IMR-90 (cell line): Measurements from ENCODE around the gene RASAL1. TPM values are rescaled to one million over a fixed set of nuclear protein-coding genes. Genes with fewer than 3 reads are reported as not detected.

Experiments used
- ATAC-seq: fragments of 200-7000 bp; cut with Tn5 transposase; 2 replicates; pipeline ENCODE4 v1.9.1; 2020; ENCODE audit warnings: low read depth, mild to moderate bottlenecking, moderate library complexity
- BruUV-seq: library from RNA; stranded (reverse); fragments of 400-500 nt; replicated peaks from 2 replicates; lab custom pipeline; 2021; lab: Mats Ljungman, UMichigan
- CTCF ChIA-PET: fragments of 300-600 bp; formaldehyde crosslinking; extraction: SDS; loops from one replicate; lab custom pipeline; 2021; ENCODE audit warnings: antibody characterized with exemption; lab: Yijun Ruan, JAX
- POLR2A ChIA-PET: fragments of 300-600 bp; sonication (Branson Sonifier 250); formaldehyde crosslinking; loops from one replicate; lab custom pipeline; 2022; ENCODE audit warnings: antibody characterized with exemption; ENCODE audit not compliant: unreplicated experiment; lab: Charles Lee
- DNase-seq: peaks from one replicate; pipeline ENCODE4 v3.0.0; 2013
- H2AFZ ChIP-seq: replicated peaks from 2 replicates; pipeline ENCODE3; 2013; ENCODE audit warnings: low read length, mild to moderate bottlenecking; ENCODE audit not compliant: poor library complexity
- H2AK5ac ChIP-seq: 2 replicates; pipeline ENCODE4 v1.6.1; 2013; ENCODE audit warnings: low read depth, low read length, inconsistent platforms
- H2AK9ac ChIP-seq: replicated peaks from 2 replicates; pipeline ENCODE3; 2013; ENCODE audit warnings: mild to moderate bottlenecking, low read depth, low read length, moderate library complexity; ENCODE audit not compliant: poor library complexity
- H2BK120ac ChIP-seq: 2 replicates; pipeline ENCODE4 v1.6.1; 2013; ENCODE audit warnings: low read depth, low read length, inconsistent platforms
- H2BK15ac ChIP-seq: 3 replicates; pipeline ENCODE4 v1.6.1; 2013; ENCODE audit warnings: low read depth, low read length, inconsistent platforms
- H2BK20ac ChIP-seq: 2 replicates; pipeline ENCODE4 v1.6.1; 2013; ENCODE audit warnings: low read depth, mild to moderate bottlenecking, inconsistent platforms, low read length, moderate library complexity
- H2BK5ac ChIP-seq: 2 replicates; pipeline ENCODE4 v1.6.1; 2013; ENCODE audit warnings: mild to moderate bottlenecking, low read depth, low read length, inconsistent platforms; ENCODE audit not compliant: poor library complexity, severe bottlenecking
- H3K14ac ChIP-seq: replicated peaks from 2 replicates; pipeline ENCODE4 v1.6.1; 2013; ENCODE audit warnings: low read depth, low read length, inconsistent platforms
- H3K18ac ChIP-seq: 2 replicates; pipeline ENCODE4 v1.6.1; 2013; ENCODE audit warnings: low read depth, low read length, control low read depth
- H3K23ac ChIP-seq: 2 replicates; pipeline ENCODE4 v1.6.1; 2013; ENCODE audit warnings: low read depth, low read length, inconsistent platforms
- H3K27ac ChIP-seq: 2 replicates; pipeline ENCODE4 v1.5.1; 2013; ENCODE audit warnings: mild to moderate bottlenecking, control low read depth, low read length; ENCODE audit not compliant: insufficient read depth
- H3K27me3 ChIP-seq: 2 replicates; pipeline ENCODE4 v1.6.1; 2013; ENCODE audit warnings: low read length; ENCODE audit not compliant: control insufficient read depth, insufficient read depth
- H3K36me3 ChIP-seq: 2 replicates; pipeline ENCODE4 v1.6.1; 2013; ENCODE audit warnings: low read length, mixed read lengths; ENCODE audit not compliant: control insufficient read depth, insufficient read depth
- H3K4ac ChIP-seq: 2 replicates; pipeline ENCODE4 v1.6.1; 2013; ENCODE audit warnings: low read depth, low read length, inconsistent platforms
- H3K4me1 ChIP-seq: 2 replicates; pipeline ENCODE4 v1.6.1; 2013; ENCODE audit warnings: low read length, mixed read lengths; ENCODE audit not compliant: control insufficient read depth, insufficient read depth
- H3K4me2 ChIP-seq: 2 replicates; pipeline ENCODE4 v1.6.1; 2013; ENCODE audit warnings: low read depth, mild to moderate bottlenecking, control low read depth, low read length, moderate library complexity
- H3K4me3 ChIP-seq: 2 replicates; pipeline ENCODE4 v1.5.1; 2013; ENCODE audit warnings: low read depth, mild to moderate bottlenecking, control low read depth, low read length, moderate library complexity; ENCODE audit not compliant: insufficient read depth
- H3K56ac ChIP-seq: 2 replicates; pipeline ENCODE4 v1.6.1; 2013; ENCODE audit warnings: low read length, inconsistent platforms; ENCODE audit not compliant: insufficient read depth; ENCODE audit errors: extremely low read depth
- H3K79me1 ChIP-seq, 2 experiments: 2 replicates each; pipeline ENCODE4 v1.6.1; 2013; ENCODE audit warnings: low read length in 2 of 2, inconsistent platforms in 1 of 2, low read depth in 1 of 2
- H3K9ac ChIP-seq: 2 replicates; pipeline ENCODE4 v1.6.1; 2013; ENCODE audit warnings: low read depth, low read length, control low read depth
- H3K9me1 ChIP-seq: 2 replicates; pipeline ENCODE4 v1.6.1; 2013; ENCODE audit warnings: low read length, inconsistent platforms; ENCODE audit not compliant: insufficient read depth
- H3K9me3 ChIP-seq: 2 replicates; pipeline ENCODE4 v1.6.1; 2013; ENCODE audit warnings: low read length; ENCODE audit not compliant: control insufficient read depth, insufficient read depth
- H4K20me1 ChIP-seq: 2 replicates; pipeline ENCODE4 v1.6.1; 2013; ENCODE audit warnings: low read length, inconsistent platforms; ENCODE audit not compliant: insufficient read depth
- H4K5ac ChIP-seq: 2 replicates; pipeline ENCODE4 v1.6.1; 2013; ENCODE audit warnings: mild to moderate bottlenecking, low read depth, low read length, control low read depth
- H4K8ac ChIP-seq, 2 experiments: 2 replicates each; pipeline ENCODE4 v1.6.1; 2013; ENCODE audit warnings: low read depth in 2 of 2, low read length in 2 of 2, control low read depth in 1 of 2, inconsistent platforms in 1 of 2
- H4K91ac ChIP-seq: 2 replicates; pipeline ENCODE4 v1.6.1; 2013; ENCODE audit warnings: low read depth, low read length, inconsistent platforms; ENCODE audit not compliant: insufficient read depth
- CEBPB ChIP-seq: IDR thresholded peaks from 2 replicates; pipeline ENCODE4 v1.6.1; 2012; ENCODE audit warnings: low read depth, low read length, improper control_type of control experiment
- CHD1 ChIP-seq: IDR thresholded peaks from 2 replicates; pipeline ENCODE4 v1.6.1; 2012; ENCODE audit warnings: low read depth, low read length, improper control_type of control experiment
- CTCF ChIP-seq: conservative IDR thresholded peaks from 2 replicates; pipeline ENCODE4 v1.5.1; 2012; ENCODE audit warnings: mild to moderate bottlenecking, low read depth, low read length, improper control_type of control experiment
- MAZ ChIP-seq: IDR thresholded peaks from 2 replicates; pipeline ENCODE4 v1.6.1; 2012; ENCODE audit warnings: low read depth, mild to moderate bottlenecking, low read length, improper control_type of control experiment, moderate library complexity, borderline replicate concordance
- RCOR1 ChIP-seq: IDR thresholded peaks from 2 replicates; pipeline ENCODE4 v1.6.1; 2012; ENCODE audit warnings: mild to moderate bottlenecking, low read length, improper control_type of control experiment; ENCODE audit not compliant: insufficient replicate concordance
- SMC3 ChIP-seq: fragments of 150-350 bp; IDR thresholded peaks from 2 replicates; pipeline ENCODE4 v1.6.1; 2016; ENCODE audit warnings: low read depth, mild to moderate bottlenecking, antibody characterized with exemption, low read length, moderate library complexity
- WGBS, 2 experiments: methylation state at CpG; one replicate each; pipeline versions ENCODE4 v1.1.5 to v1.1.7; 2013; ENCODE audit warnings: missing lambda C conversion rate in 2 of 2; ENCODE audit not compliant: insufficient read length in 1 of 2; ENCODE audit errors: extremely low coverage in 2 of 2; 5-methylcytosine and 5-hydroxymethylcytosine counted together
- dilution Hi-C: fragments of 300-500 bp; cut with HindIII; formaldehyde crosslinking; loops from one replicate; pipeline ENCODE4 v1.14.3; 2018; ENCODE audit warnings: low sequenced_read_pairs; ENCODE audit not compliant: unreplicated experiment
- in situ Hi-C: fragments of 300-500 bp; cut with MboI; formaldehyde crosslinking; loops from 3 replicates; pipeline ENCODE4 v1.14.3; 2019; ENCODE audit warnings: low sequenced_read_pairs, inconsistent platforms, mixed read lengths
- intact Hi-C: fragments of 100-400 bp; cut with micrococcal nuclease; formaldehyde crosslinking; loops from 2 replicates; pipeline ENCODE4 v1.10.0; 2022
- polyA plus RNA-seq, 3 experiments: library from polyadenylated mRNA; depleted of rRNA; stranded (reverse); fragments of >200 nt; gene quantifications; 2 replicates each; pipeline ENCODE4 v1.2.3, GENCODE V29; 2012; ENCODE audit warnings: low replicate concordance in 1 of 3
- total RNA-seq: library from RNA; depleted of rRNA; stranded (reverse); fragments of >200 nt; gene quantifications from 2 replicates; pipeline ENCODE4 v1.2.3, GENCODE V29; 2012

The RASAL1 gene
- total and polyA plus RNA-seq, 2 of the 4 experiments (the other 2 are of a cell fraction): not detected

GRCh38 chr12:113057565-113058485, 77.7 kb downstream of the RASAL1 start:
- H2AFZ ChIP-seq: no peak overlapping the region
- H3K4me3 ChIP-seq: no peak overlapping the region
- ChIA-PET CTCF (interaction anchor here (0.9 kb wide), 1 partner anchor 95 kb away, joined by 3 read pairs; no protein-coding TSS in a partner anchor), POLR2A (no interaction called here)
- peaks cover 43% of the 10 kb centered on the region for H3K27me3 ChIP-seq
- no peak overlapping the region for H3K4ac ChIP-seq
- intact Hi-C loops (no loop called here), dilution Hi-C loops (no loop called here), in situ Hi-C loops (no loop called here)
- H3K27ac ChIP-seq: no peak overlapping the region
- H3K4me2 ChIP-seq: no peak overlapping the region
- no peaks in the 10 kb centered on the region for H3K9me3 ChIP-seq
- TF ChIP-seq SMC3 (no peak), CEBPB (no peak), CHD1 (no peak), CTCF (no peak), MAZ (no peak), RCOR1 (no peak)
- H2BK5ac ChIP-seq: no peak overlapping the region
- H4K8ac ChIP-seq: no peak overlapping the region
- no peak overlapping the region for H2BK20ac ChIP-seq
- 22% methylated on average over 11 of the region's 44 CpGs; no CpG with 5 or more reads in 1 of the 2 experiments for WGBS, 2 experiments
- no peak overlapping the region for H3K9ac ChIP-seq
- no peak overlapping the region for H4K91ac ChIP-seq
- no peak overlapping the region for H2AK9ac ChIP-seq
- no peak overlapping the region for H3K14ac ChIP-seq
- no TSS peak for BruUV-seq
- H3K4me1 ChIP-seq: no peaks in the 10 kb centered on the region
- H2AK5ac ChIP-seq: no peak overlapping the region
- H4K5ac ChIP-seq: no peak overlapping the region
- H2BK15ac ChIP-seq: no peak overlapping the region
- H3K56ac ChIP-seq: no peak overlapping the region
- no peak overlapping the region for H2BK120ac ChIP-seq
- H3K9me1 ChIP-seq: 0 out of 2 replicates have a peak, but pooled peaks cover 2% of the 10 kb centered on the region
- no peak for DNase-seq
- no peaks in the 10 kb centered on the region for H3K36me3 ChIP-seq
- H3K23ac ChIP-seq: no peak overlapping the region
- ATAC-seq: no peak
- no peaks in the 10 kb centered on the region for H3K79me1 ChIP-seq
- no peak overlapping the region for H3K18ac ChIP-seq
- no peaks in the 10 kb centered on the region for H4K20me1 ChIP-seq
